Mesothelial cell of epicardium (in vitro differentiated cells): Measurements from ENCODE around the gene MRPL11. TPM values are rescaled to one million over a fixed set of nuclear protein-coding genes. Genes with fewer than 3 reads are reported as not detected.
A peak's percentile ranks its signal among the peaks of the same experiment; 100 is the strongest.

ENCODE experiments used
- DNase-seq, 2 experiments: peaks; one replicate each; pipeline ENCODE4 v3.0.0; 2021; ENCODE audit warnings: low spot score in 2 of 2; ENCODE audit not compliant: unreplicated experiment in 2 of 2
- H3K27ac Mint-ChIP-seq: 2 replicates; pipeline ENCODE4 v1.8.0; 2021; ENCODE audit warnings: mixed read lengths
- H3K27me3 Mint-ChIP-seq: 2 replicates; pipeline ENCODE4 v1.8.0; 2021; ENCODE audit warnings: low read depth, mixed read lengths
- H3K36me3 Mint-ChIP-seq: 2 replicates; pipeline ENCODE4 v1.8.0; 2021; ENCODE audit warnings: mixed read lengths
- H3K4me1 Mint-ChIP-seq: 2 replicates; pipeline ENCODE4 v1.8.0; 2021; ENCODE audit warnings: mixed read lengths
- H3K4me3 Mint-ChIP-seq: 2 replicates; pipeline ENCODE4 v1.8.0; 2021; ENCODE audit warnings: mild to moderate bottlenecking, moderate library complexity, mixed read lengths
- H3K9me3 Mint-ChIP-seq: 2 replicates; pipeline ENCODE4 v1.8.0; 2021; ENCODE audit warnings: mixed read lengths
- CTCF ChIP-seq: fragments of 200-600 bp; sonication (generic); IDR thresholded peaks from one replicate; pipeline ENCODE4 v1.5.0; 2021; ENCODE audit warnings: antibody characterized with exemption; ENCODE audit not compliant: unreplicated experiment
- total RNA-seq: library from RNA; stranded (reverse); gene quantifications from 3 replicates; pipeline ENCODE4 v1.2.1, GENCODE V29; 2021

Gene MRPL11
- total RNA-seq, 1 donor from 2014 or later = 49.7 TPM

- Mint-ChIP-seq H3K27me3 (peaks cover 64% of the 10 kb centered on the region), H3K4me1 (peaks cover 2% of the 10 kb centered on the region), H3K27ac (no peak overlapping the region), H3K9me3 (peaks cover 3% of the 10 kb centered on the region), H3K36me3 (no peaks in the 10 kb centered on the region), H3K4me3 (no peak overlapping the region)
- no peak for DNase-seq
- no peak for TF ChIP-seq CTCF
These were observed 18.8 kb downstream of the MRPL11 start for GRCh38 chr11:66419825-66420224.

- no peak for DNase-seq
- Mint-ChIP-seq H3K9me3 (peaks cover 3% of the 10 kb centered on the region), H3K4me3 (no peak overlapping the region), H3K27me3 (peaks cover 73% of the 10 kb centered on the region), H3K36me3 (no peaks in the 10 kb centered on the region), H3K27ac (no peak overlapping the region), H3K4me1 (peaks cover 2% of the 10 kb centered on the region)
- TF ChIP-seq CTCF = no peak
These were observed 19.7 kb downstream of the MRPL11 start for GRCh38 chr11:66418986-66419308.

GRCh38 chr11:66418168-66418985, 20.3 kb downstream of the MRPL11 start:
- Mint-ChIP-seq H3K27ac (no peak overlapping the region), H3K4me1 (peaks cover 2% of the 10 kb centered on the region), H3K4me3 (no peak overlapping the region), H3K27me3 (peaks cover 78% of the 10 kb centered on the region), H3K9me3 (peaks cover 3% of the 10 kb centered on the region), H3K36me3 (no peaks in the 10 kb centered on the region)
- peak; percentile 80 to 90 for DNase-seq
- no peak for TF ChIP-seq CTCF

- Mint-ChIP-seq H3K9me3 (peaks cover 3% of the 10 kb centered on the region), H3K36me3 (no peaks in the 10 kb centered on the region), H3K27me3 (peaks cover 91% of the 10 kb centered on the region), H3K4me3 (no peak overlapping the region), H3K4me1 (peaks cover 2% of the 10 kb centered on the region), H3K27ac (no peak overlapping the region)
- TF ChIP-seq CTCF = no peak
- no peak for DNase-seq
These were observed 21.6 kb downstream of the MRPL11 start for GRCh38 chr11:66417000-66417399.

GRCh38 chr11:66415423-66415822, 23.2 kb downstream of the MRPL11 start:
- Mint-ChIP-seq H3K9me3 (peaks cover 3% of the 10 kb centered on the region), H3K4me3 (no peak overlapping the region), H3K4me1 (peaks cover 2% of the 10 kb centered on the region), H3K36me3 (no peaks in the 10 kb centered on the region), H3K27ac (no peak overlapping the region), H3K27me3 (peaks cover 86% of the 10 kb centered on the region)
- no peak for DNase-seq
- no peak for TF ChIP-seq CTCF
